Calu3 (cell line): ENCODE measurements around the gene MAD1L1. TPM values are rescaled to one million over a fixed set of nuclear protein-coding genes. Genes with fewer than 3 reads are reported as not detected.

Experiments
- BruUV-seq: library from RNA; stranded (reverse); fragments of 400-500 nt; replicated peaks from 2 replicates; lab custom pipeline; 2021; lab: Mats Ljungman, UMichigan
- CTCF ChIA-PET: fragments of 300-600 bp; sonication (Branson Sonifier 250); formaldehyde crosslinking; loops from one replicate; lab custom pipeline; 2022; ENCODE audit warnings: antibody characterized with exemption; lab: Charles Lee
- DNase-seq: peaks from one replicate; pipeline ENCODE4 v3.0.0; 2022
- H3K27ac Mint-ChIP-seq: one replicate; pipeline ENCODE4 v1.8.0; 2022; ENCODE audit warnings: mixed read lengths; ENCODE audit not compliant: unreplicated experiment
- H3K27me3 Mint-ChIP-seq: one replicate; pipeline ENCODE4 v1.8.0; 2022; ENCODE audit warnings: mixed read lengths; ENCODE audit not compliant: unreplicated experiment
- H3K36me3 Mint-ChIP-seq: one replicate; pipeline ENCODE4 v1.8.0; 2022; ENCODE audit warnings: mild to moderate bottlenecking, moderate library complexity, mixed read lengths; ENCODE audit not compliant: insufficient read depth, unreplicated experiment
- H3K4me1 Mint-ChIP-seq: one replicate; pipeline ENCODE4 v1.8.0; 2022; ENCODE audit warnings: mild to moderate bottlenecking, low read depth, mixed read lengths; ENCODE audit not compliant: unreplicated experiment
- H3K4me3 Mint-ChIP-seq: one replicate; pipeline ENCODE4 v1.8.0; 2022; ENCODE audit warnings: mild to moderate bottlenecking, low read depth, moderate library complexity, mixed read lengths; ENCODE audit not compliant: unreplicated experiment
- H3K9me3 Mint-ChIP-seq: one replicate; pipeline ENCODE4 v1.8.0; 2022; ENCODE audit warnings: low read depth, mixed read lengths; ENCODE audit not compliant: unreplicated experiment
- CTCF ChIP-seq: fragments of 200-600 bp; IDR thresholded peaks from one replicate; pipeline ENCODE4 v1.8.0; 2022; ENCODE audit warnings: antibody characterized with exemption; ENCODE audit not compliant: unreplicated experiment
- intact Hi-C: fragments of 100-400 bp; cut with micrococcal nuclease; formaldehyde crosslinking; loops from one replicate; pipeline ENCODE4 v1.10.0; 2022; ENCODE audit not compliant: unreplicated experiment
- total RNA-seq: library from RNA; stranded (reverse); gene quantifications from 2 replicates; pipeline ENCODE4 v1.2.3, GENCODE V29; 2022

Gene MAD1L1
- total RNA-seq, 1 experiment from 2014 or later, result 86.0 TPM

- H3K27me3 Mint-ChIP-seq, result no peaks in the 10 kb centered on the region
- H3K9me3 Mint-ChIP-seq, result no peaks in the 10 kb centered on the region
- no TSS peak for BruUV-seq
- no peak overlapping the region for H3K4me3 Mint-ChIP-seq
- no peak overlapping the region for H3K27ac Mint-ChIP-seq
- intact Hi-C loops, result no loop called here
- CTCF ChIA-PET, result interaction anchor here (0.9 to 1.0 kb wide), 2 partner anchors 14 to 18 kb away, joined by 3 to 4 read pairs; no protein-coding TSS in a partner anchor
- TF ChIP-seq CTCF, result no peak
- no peaks in the 10 kb centered on the region for H3K4me1 Mint-ChIP-seq
- H3K36me3 Mint-ChIP-seq, result peaks cover 3% of the 10 kb centered on the region
- DNase-seq, result no peak
Measured at GRCh38 chr7:1865000-1865555, 367.7 kb downstream of the MAD1L1 start.

GRCh38 chr7:1864161-1864940, 368.4 kb downstream of the MAD1L1 start:
- H3K4me1 Mint-ChIP-seq, result no peaks in the 10 kb centered on the region
- no peak for DNase-seq
- H3K27ac Mint-ChIP-seq, result no peak overlapping the region
- BruUV-seq, result no TSS peak
- no peaks in the 10 kb centered on the region for H3K27me3 Mint-ChIP-seq
- H3K4me3 Mint-ChIP-seq, result no peak overlapping the region
- intact Hi-C loops, result no loop called here
- no peak for TF ChIP-seq CTCF
- H3K36me3 Mint-ChIP-seq, result peaks cover 3% of the 10 kb centered on the region
- CTCF ChIA-PET, result interaction anchor here (0.9 to 1.0 kb wide), 2 partner anchors 15 to 19 kb away, joined by 3 to 4 read pairs; no protein-coding TSS in a partner anchor
- no peaks in the 10 kb centered on the region for H3K9me3 Mint-ChIP-seq

GRCh38 chr7:1863091-1863900, 369.4 kb downstream of the MAD1L1 start:
- no TSS peak for BruUV-seq
- Mint-ChIP-seq H3K4me3 (no peak overlapping the region), H3K36me3 (peaks cover 3% of the 10 kb centered on the region), H3K27ac (no peak overlapping the region), H3K9me3 (no peaks in the 10 kb centered on the region), H3K4me1 (no peaks in the 10 kb centered on the region), H3K27me3 (no peaks in the 10 kb centered on the region)
- CTCF ChIA-PET, result no interaction called here
- intact Hi-C loops, result no loop called here
- no peak for DNase-seq
- TF ChIP-seq CTCF, result no peak

- Mint-ChIP-seq H3K27me3 (no peaks in the 10 kb centered on the region), H3K9me3 (no peaks in the 10 kb centered on the region), H3K27ac (no peak overlapping the region), H3K4me1 (no peaks in the 10 kb centered on the region), H3K4me3 (no peak overlapping the region), H3K36me3 (peaks cover 3% of the 10 kb centered on the region)
- CTCF ChIA-PET, result no interaction called here
- DNase-seq, result no peak
- intact Hi-C loops, result no loop called here
- BruUV-seq, result no TSS peak
- no peak for TF ChIP-seq CTCF
Measured at GRCh38 chr7:1862560-1862959, 370.2 kb downstream of the MAD1L1 start.
